HL-60 (cell line): ENCODE results near the gene INTS7.

Source experiments
- DNase-seq, 2 experiments: peaks; one replicate each; pipeline ENCODE4 v3.0.0-alpha.2; 2010 to 2020; ENCODE audit warnings: low read depth in 1 of 2, low spot score in 1 of 2
- H3K27ac ChIP-seq: fragments of 250-450 bp; sonication (Bioruptor Pico); replicated peaks from 2 replicates; pipeline ENCODE4 v1.5.1; 2020; ENCODE audit warnings: mild to moderate bottlenecking, moderate library complexity
- H3K27me3 ChIP-seq: fragments of 250-450 bp; sonication (Bioruptor Pico); 2 replicates; pipeline ENCODE4 v1.5.1; 2021; ENCODE audit warnings: mild to moderate bottlenecking, moderate library complexity; ENCODE audit not compliant: insufficient read depth, poor library complexity, severe bottlenecking
- H3K4me3 ChIP-seq: replicated peaks from 2 replicates; pipeline ENCODE4 v1.5.1; 2011; ENCODE audit warnings: mild to moderate bottlenecking, control low read depth, low read length; ENCODE audit not compliant: insufficient read depth
- GABPA ChIP-seq: IDR thresholded peaks from 2 replicates; pipeline ENCODE4 v1.6.1; 2012; ENCODE audit warnings: low read depth
- POLR2AphosphoS5 ChIP-seq: IDR thresholded peaks from 2 replicates; pipeline ENCODE4 v1.6.1; 2012; ENCODE audit warnings: low read depth
- SPI1 ChIP-seq: IDR thresholded peaks from 2 replicates; pipeline ENCODE4 v1.6.1; 2012; ENCODE audit warnings: low read depth, mild to moderate bottlenecking, borderline replicate concordance
- TF ChIP-seq, protein P1 (sequence below): IDR thresholded peaks from one replicate; pipeline ENCODE4 v1.5.1; 2011; ENCODE audit warnings: low read length, control low read depth, inconsistent platforms; ENCODE audit not compliant: insufficient read depth
- TF ChIP-seq, protein P2 (sequence below): IDR thresholded peaks from 2 replicates; pipeline ENCODE4 v1.6.1; 2012; ENCODE audit warnings: low read depth; ENCODE audit not compliant: insufficient replicate concordance

Gene INTS7

DNA sequence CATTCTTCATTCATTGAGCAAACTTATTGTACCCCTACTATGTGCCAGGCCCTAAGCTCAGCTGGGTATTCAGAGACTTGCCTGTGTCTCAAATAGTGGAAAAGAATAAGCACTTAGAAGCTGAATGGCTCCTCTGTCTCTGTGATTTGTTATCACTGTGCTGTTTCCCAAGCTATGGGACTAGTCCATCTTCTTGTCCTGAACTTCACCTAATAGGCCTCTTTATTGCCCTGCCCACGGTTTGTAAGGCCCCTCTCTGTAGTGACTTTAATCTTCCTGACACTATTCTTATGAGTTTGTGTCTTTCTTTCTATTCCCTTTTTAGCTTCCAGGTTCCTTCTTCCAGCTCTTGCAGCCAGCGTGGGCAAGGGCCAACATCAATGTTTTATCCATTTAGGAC, 119.4 kb downstream of the INTS7 start:
- DNase-seq = no peak
- Histone ChIP-seq H3K4me3 (no peak overlapping the region), H3K27ac (no peak overlapping the region), H3K27me3 (no peaks in the 10 kb centered on the region)
- TF ChIP-seq, protein P1, sequence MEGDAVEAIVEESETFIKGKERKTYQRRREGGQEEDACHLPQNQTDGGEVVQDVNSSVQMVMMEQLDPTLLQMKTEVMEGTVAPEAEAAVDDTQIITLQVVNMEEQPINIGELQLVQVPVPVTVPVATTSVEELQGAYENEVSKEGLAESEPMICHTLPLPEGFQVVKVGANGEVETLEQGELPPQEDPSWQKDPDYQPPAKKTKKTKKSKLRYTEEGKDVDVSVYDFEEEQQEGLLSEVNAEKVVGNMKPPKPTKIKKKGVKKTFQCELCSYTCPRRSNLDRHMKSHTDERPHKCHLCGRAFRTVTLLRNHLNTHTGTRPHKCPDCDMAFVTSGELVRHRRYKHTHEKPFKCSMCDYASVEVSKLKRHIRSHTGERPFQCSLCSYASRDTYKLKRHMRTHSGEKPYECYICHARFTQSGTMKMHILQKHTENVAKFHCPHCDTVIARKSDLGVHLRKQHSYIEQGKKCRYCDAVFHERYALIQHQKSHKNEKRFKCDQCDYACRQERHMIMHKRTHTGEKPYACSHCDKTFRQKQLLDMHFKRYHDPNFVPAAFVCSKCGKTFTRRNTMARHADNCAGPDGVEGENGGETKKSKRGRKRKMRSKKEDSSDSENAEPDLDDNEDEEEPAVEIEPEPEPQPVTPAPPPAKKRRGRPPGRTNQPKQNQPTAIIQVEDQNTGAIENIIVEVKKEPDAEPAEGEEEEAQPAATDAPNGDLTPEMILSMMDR = no peak
- TF ChIP-seq, protein P2, sequence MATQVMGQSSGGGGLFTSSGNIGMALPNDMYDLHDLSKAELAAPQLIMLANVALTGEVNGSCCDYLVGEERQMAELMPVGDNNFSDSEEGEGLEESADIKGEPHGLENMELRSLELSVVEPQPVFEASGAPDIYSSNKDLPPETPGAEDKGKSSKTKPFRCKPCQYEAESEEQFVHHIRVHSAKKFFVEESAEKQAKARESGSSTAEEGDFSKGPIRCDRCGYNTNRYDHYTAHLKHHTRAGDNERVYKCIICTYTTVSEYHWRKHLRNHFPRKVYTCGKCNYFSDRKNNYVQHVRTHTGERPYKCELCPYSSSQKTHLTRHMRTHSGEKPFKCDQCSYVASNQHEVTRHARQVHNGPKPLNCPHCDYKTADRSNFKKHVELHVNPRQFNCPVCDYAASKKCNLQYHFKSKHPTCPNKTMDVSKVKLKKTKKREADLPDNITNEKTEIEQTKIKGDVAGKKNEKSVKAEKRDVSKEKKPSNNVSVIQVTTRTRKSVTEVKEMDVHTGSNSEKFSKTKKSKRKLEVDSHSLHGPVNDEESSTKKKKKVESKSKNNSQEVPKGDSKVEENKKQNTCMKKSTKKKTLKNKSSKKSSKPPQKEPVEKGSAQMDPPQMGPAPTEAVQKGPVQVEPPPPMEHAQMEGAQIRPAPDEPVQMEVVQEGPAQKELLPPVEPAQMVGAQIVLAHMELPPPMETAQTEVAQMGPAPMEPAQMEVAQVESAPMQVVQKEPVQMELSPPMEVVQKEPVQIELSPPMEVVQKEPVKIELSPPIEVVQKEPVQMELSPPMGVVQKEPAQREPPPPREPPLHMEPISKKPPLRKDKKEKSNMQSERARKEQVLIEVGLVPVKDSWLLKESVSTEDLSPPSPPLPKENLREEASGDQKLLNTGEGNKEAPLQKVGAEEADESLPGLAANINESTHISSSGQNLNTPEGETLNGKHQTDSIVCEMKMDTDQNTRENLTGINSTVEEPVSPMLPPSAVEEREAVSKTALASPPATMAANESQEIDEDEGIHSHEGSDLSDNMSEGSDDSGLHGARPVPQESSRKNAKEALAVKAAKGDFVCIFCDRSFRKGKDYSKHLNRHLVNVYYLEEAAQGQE = no peak
- no peak for TF ChIP-seq SPI1
- TF ChIP-seq POLR2AphosphoS5 = no peak
- no peak for TF ChIP-seq GABPA

DNA sequence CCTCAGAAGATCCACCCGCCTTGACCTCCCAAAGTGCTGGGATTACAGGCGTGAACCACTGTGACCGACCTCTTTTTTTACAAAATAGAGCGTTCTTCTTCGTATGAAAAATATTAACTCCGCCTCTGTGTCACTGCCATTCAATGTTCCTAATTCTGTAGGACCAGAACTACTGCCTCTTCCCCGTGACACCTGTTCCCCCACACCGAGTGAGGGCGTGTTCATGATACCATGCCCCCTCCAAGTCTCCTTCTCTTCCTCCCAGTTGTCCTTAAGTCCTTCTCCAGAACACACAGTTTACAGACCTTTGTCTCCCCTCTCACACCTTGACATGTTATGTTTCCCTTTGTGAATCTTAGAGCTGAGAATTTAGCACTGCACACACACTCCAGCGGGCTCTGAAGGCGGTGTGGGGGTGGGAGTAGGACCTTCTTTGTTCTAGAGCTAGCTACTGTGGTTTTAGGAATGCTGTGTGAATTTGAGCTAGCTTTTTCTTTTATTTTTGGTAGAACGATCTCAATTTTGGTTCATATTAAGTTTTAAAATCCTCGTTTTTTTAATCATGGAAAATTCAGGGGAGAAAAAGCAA, 122.4 kb downstream of the INTS7 start:
- DNase-seq = no peak
- Histone ChIP-seq H3K27me3 (no peaks in the 10 kb centered on the region), H3K4me3 (no peak overlapping the region), H3K27ac (no peak overlapping the region)
- TF ChIP-seq, protein P1 = no peak
- TF ChIP-seq SPI1 (no peak), GABPA (no peak), POLR2AphosphoS5 (no peak)
- TF ChIP-seq, protein P2 = no peak

DNA sequence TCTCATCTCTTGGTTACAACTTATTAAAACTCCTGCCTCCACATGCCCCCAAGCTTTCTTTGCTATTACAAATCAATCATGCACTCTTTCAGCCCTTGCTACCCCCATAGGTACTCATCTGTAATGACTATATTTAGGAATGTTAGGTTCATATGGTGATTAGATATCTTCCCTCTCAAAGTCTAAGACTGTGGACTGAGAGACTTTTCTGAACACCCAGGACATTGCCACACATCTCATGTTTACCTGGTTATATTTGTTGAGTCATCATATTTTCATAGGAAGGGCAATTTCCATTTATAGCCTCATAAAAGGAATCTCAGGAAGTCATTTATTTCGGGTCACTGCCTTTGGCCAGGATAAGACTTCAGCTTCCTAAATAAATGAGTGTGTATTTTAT, 123.3 kb downstream of the INTS7 start:
- TF ChIP-seq, protein P2 = no peak
- TF ChIP-seq GABPA = no peak
- no peak for TF ChIP-seq SPI1
- TF ChIP-seq, protein P1 = no peak
- no peak for TF ChIP-seq POLR2AphosphoS5
- no peak for DNase-seq
- no peak overlapping the region for H3K4me3 ChIP-seq
- no peaks in the 10 kb centered on the region for H3K27me3 ChIP-seq
- H3K27ac ChIP-seq = no peak overlapping the region
